ENCODE measurements around the gene CYSTM1.

The CYSTM1 gene

DNA sequence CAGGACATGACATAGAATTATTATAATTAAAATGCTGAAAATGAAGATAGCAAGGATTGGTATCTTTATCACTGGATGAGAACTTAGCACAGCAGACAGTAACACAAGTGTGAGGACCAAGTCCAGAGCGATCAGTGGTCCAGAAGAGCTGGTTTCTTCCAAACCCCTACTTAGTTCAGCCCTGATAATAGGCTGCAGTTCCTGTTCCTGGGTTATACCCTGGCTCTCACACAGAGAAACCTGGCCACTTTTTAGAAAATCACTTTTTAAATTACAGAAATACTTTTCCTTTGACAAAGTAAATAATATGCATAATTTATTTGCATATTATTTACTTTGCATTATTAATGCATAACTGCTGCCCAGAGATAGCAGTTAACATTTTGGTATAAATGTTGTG is 40.3 kb downstream of the CYSTM1 start:
- DNase-seq = no peak

GRCh38 chr5:140216478-140217074 is 41.6 kb downstream of the CYSTM1 start:
- no peak for DNase-seq

GRCh38 chr5:140217299-140218026 is 42.5 kb downstream of the CYSTM1 start:
- DNase-seq = no peak

DNA sequence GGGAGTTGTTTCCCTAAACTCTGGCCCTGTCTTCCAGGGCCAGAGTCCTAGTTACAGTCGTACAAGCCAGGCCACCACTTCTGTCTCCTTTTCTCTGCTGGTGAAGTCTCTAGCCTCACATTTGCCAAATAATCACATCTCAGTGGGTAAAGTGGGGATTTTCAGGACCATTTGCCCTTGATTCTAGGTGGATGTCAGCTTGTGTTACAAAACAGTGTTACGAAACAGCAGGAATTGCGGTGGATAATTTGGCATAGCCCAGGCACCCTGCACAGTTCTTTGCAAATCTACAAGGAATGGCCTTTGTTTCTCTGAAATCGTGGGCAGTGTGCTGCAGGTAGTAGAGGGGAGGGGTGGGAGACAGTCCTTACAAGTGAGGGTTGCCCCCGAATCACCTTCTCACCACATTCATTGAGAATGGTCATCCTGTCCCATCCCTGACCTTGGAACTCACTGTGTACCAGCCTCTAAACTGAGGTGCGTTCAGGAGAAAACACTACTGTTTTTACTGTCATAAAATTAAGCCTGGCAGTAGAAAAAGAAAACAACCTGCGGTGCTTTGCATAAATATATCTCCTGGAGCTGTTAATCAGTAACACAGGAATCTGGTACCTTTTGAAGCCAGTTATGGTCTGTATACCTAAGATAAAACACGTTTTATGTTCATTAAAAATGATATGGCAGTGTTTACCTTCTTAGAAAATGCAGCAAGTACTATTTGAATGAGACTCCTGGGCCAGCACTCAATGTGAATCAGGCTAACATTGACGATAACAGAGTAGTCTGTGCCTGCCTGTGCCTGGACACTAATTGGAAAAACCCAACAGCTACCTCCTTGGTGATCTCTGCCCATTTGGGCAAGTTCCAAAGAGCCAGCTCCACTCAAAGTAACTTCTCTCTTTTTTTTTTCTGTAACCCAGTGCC is 44.3 kb downstream of the CYSTM1 start:
- DNase-seq = no peak

GRCh38 chr5:140220032-140220697 is 45.2 kb downstream of the CYSTM1 start:
- DNase-seq = no peak

GRCh38 chr5:140220698-140221064 is 45.7 kb downstream of the CYSTM1 start:
- no peak for DNase-seq

DNA sequence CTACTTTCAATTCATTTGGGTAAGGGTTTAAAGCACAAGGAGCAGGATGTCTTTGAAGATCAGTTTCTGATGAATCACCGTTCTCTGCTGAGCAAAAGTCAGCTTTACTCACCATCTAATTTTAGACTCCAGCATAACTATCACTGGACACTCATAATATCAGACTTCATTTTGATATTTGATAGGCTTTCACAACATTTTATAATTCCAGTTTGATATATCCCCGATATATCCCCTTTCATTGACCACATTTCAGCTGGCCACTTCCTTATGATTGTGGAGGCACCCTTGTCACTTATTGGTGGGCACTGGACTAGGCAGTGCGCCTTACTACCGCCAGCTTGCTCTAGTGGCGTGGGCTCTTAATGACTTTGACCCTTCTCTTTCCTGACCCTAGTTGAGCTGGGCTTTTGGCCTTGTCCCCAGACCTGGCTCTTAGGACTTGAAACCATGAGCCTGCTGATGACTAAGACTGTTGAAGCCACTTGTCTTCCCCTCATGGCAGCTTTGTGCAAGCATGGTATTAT is 46.8 kb downstream of the CYSTM1 start:
- no peak for DNase-seq

DNA sequence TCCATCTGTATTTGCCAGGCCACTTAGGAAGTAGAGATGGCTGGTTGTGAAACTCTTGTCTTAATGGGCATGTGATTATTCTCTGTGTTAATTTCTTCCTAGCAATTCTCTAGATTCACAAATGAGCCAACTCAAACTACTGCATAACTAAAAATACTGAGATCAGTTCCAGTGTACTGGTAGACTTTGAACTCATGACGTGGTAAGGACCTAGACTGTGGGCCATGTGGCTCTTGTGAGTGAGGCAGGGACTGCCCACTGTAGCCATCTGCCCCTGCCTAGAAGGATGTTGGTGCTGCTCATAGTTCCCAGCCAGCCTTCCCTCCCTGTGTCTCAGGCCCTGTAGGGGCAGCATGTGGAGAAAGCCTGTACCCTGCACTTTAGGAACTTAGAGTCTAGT is 47.4 kb downstream of the CYSTM1 start:
- DNase-seq = no peak

- DNase-seq = no peak
Measured at GRCh38 chr5:140223567-140223966, 48.6 kb downstream of the CYSTM1 start.

DNA sequence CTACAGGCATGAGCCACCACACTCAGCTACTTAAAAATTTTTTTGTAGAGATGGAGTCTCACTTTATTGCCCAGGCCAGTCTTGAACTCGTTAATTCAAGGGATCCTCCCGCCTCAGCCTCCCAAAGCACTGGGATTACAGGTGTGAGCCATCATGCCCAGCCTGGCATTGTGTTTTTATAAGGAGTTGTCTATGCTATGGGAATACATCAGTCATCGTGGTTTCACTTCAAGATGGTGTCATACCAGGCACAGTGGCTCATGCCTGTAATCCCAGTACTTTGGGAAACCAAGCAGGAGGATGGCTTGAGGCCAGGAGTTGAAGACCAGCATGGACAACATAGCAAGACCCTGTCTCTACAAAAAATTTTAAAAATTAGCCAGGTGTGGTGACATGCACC is 49.7 kb downstream of the CYSTM1 start:
- DNase-seq = no peak

GRCh38 chr5:140225396-140225795 is 50.4 kb downstream of the CYSTM1 start:
- no peak for DNase-seq

DNA sequence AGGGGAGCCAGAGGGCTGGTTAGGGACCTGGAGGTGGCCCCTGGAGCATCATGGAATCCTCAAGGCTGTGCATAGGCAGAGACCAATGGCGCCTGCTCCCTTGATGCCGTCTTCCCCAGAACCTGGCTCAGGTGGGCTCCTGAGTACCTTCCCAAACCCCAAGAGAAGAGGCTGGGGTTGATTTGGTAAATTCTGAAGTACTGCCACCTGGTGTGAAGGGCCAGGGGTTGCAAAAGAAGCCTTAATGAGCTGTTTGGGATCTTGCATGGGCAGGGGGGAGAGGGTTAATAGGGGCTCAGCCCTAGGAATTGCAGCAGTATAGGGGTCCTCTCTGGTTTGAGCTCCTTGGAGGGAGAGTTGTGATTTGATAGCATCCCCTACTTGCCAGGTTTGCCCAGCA is 52.1 kb downstream of the CYSTM1 start:
- no peak for DNase-seq

- no peak for DNase-seq
Measured at GRCh38 chr5:140228364-140228837, 53.4 kb downstream of the CYSTM1 start.

GRCh38 chr5:140230373-140230772 is 55.4 kb downstream of the CYSTM1 start:
- DNase-seq = no peak

GRCh38 chr5:140232731-140233130 is 57.7 kb downstream of the CYSTM1 start:
- DNase-seq = no peak

GRCh38 chr5:140234377-140234989 is 59.5 kb downstream of the CYSTM1 start:
- DNase-seq = no peak

DNA sequence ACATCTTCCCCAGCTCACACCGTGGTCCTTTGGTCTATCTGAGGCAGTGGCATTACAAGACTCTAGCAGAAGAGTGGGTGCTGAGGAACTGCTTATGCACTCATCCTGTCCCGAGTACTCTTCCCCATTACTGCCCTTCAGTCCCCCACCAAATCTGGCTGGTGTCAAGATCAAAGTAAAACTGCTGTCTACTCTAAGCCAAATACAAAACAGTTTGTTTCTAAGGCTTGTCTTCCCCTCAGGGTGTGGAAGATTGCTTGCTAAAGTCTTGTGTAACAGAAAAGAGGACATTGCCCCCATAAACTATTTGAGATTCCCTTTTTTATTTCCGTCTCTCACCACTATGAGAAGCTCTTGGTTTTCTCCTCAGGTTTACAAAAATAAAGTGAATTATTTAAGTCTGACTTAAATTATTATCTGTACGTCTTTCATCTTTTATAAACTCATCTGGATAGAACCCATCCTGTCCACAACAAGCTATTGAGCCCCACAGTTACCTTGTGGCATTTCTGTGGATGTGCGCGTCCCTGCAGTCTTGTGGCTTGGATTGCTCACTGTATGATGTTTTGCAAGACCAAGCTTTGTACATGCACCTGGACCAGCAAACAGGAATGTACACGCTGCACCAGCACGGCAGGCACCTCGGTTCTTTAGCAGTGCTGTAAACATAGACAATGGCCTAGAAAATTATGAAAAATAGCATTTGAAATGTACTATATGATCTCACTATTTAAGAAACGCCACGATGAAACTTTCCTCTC is 61.0 kb downstream of the CYSTM1 start:
- DNase-seq = no peak

DNA sequence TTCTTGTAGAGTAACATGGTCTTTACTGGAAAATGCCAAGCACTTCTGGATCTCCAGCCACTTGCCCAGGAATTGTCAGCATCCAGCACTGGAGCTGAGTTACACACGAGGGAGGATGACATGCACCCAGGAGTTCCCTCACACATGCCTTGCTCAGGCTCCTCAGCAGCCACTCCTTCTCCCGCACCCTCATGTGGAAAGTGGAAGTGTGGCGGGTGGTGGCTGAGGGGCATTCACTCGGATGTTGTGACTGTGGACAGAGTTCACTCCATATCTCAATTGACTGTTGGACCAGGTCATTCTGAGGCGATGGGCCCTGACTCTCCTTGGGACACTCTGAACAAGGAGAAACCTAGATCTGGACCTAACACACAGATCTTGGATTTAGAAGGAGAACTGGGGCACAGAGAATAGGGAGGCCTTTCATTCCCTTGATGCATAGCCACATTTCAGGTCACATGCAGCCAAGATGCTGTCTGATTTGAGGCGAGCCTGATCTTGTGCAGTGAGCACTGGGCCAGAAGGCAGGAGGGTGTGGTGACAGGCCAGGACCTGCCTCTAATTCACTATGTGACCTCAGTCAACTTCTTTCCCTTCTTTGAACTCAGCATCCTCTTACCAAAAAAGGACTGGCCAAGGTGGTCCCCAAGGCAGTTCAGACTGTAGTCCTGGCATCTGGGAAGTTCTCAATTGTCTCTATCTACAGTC is 62.1 kb downstream of the CYSTM1 start:
- DNase-seq = no peak

GRCh38 chr5:140238756-140239155 is 63.8 kb downstream of the CYSTM1 start:
- DNase-seq = no peak

GRCh38 chr5:140239461-140239860 is 64.5 kb downstream of the CYSTM1 start:
- no peak for DNase-seq

Data from NCI-H2081 treated with DMSO at 0.1 percent for 48 hours (cell line).